Right atrium auricular region (tissue), 2 donors: Measurements from ENCODE around the gene SCGB1A1. TPM values are rescaled to one million over a fixed set of nuclear protein-coding genes. Genes with fewer than 3 reads are reported as not detected.

Experiments
- DNase-seq: peaks from one replicate; pipeline ENCODE4 v3.0.0-alpha.2; 2019; ENCODE audit warnings: low spot score
- H3K27ac ChIP-seq, 2 donors: fragments of 200-600 bp; sonication (generic); 1 replicate in 1 of 2; 2 replicates in 1 of 2; pipeline ENCODE4 v1.5.1; 2016 to 2019
- H3K27me3 ChIP-seq, 2 donors: fragments of 200-600 bp; sonication (generic); one replicate each; pipeline versions ENCODE4 v1.5.1 to v1.6.0; 2017 to 2019
- H3K36me3 ChIP-seq: fragments of 200-600 bp; sonication (generic); one replicate; pipeline ENCODE4 v1.5.1; 2016
- H3K4me1 ChIP-seq, 2 donors: fragments of 200-600 bp; sonication (generic); one replicate each; pipeline versions ENCODE4 v1.5.1 to v1.6.0; 2017 to 2019
- H3K4me3 ChIP-seq, 2 donors: fragments of 200-600 bp; sonication (generic); 1 replicate in 1 of 2; 2 replicates in 1 of 2; pipeline ENCODE4 v1.5.1; 2017 to 2019; ENCODE audit warnings: mild to moderate bottlenecking in 1 of 2, moderate library complexity in 1 of 2
- H3K9me3 ChIP-seq, 2 donors: fragments of 200-600 bp; sonication (generic); one replicate each; pipeline ENCODE4 v1.5.1; 2019
- CTCF ChIP-seq, 2 donors: fragments of 200-600 bp; sonication (generic); IDR thresholded peaks; one replicate each; pipeline ENCODE4 v1.5.1; 2019; ENCODE audit warnings: antibody characterized with exemption in 2 of 2
- total RNA-seq, 2 donors: library from RNA; depleted of rRNA; stranded (reverse); fragments of >200 nt; gene quantifications; one replicate each; pipeline ENCODE4 v1.1.0, GENCODE V29; 2016

Gene SCGB1A1
- total RNA-seq, 2 donors from 2014 or later: not detected

- H3K27ac ChIP-seq: no peak overlapping the region
- H3K27me3 ChIP-seq: no peaks in the 10 kb centered on the region
- no peaks in the 10 kb centered on the region for H3K4me1 ChIP-seq
- no peak overlapping the region for H3K4me3 ChIP-seq
- H3K36me3 ChIP-seq: no peaks in the 10 kb centered on the region
- no peak for DNase-seq
- H3K9me3 ChIP-seq: no peaks in the 10 kb centered on the region
- no peak for TF ChIP-seq CTCF (IDR thresholded peaks at IDR 0.05)
Measured at GRCh38 chr11:62471603-62472002, 52.8 kb downstream of the SCGB1A1 start.

GRCh38 chr11:62472063-62472884 lies 53.4 kb downstream of the SCGB1A1 start:
- H3K27ac ChIP-seq: no peak overlapping the region
- DNase-seq: no peak
- H3K4me3 ChIP-seq: no peak overlapping the region
- H3K36me3 ChIP-seq: no peaks in the 10 kb centered on the region
- H3K4me1 ChIP-seq: no peaks in the 10 kb centered on the region
- H3K9me3 ChIP-seq: no peaks in the 10 kb centered on the region
- H3K27me3 ChIP-seq: no peaks in the 10 kb centered on the region
- TF ChIP-seq CTCF (IDR thresholded peaks at IDR 0.05): no peak

Other genes with a start within 250 kb of the SCGB1A1 start
- not detected for gene SCGB1D1, start 228.8 kb upstream of the SCGB1A1 start, total RNA-seq
- not detected for gene SCGB2A1, start 210.4 kb upstream of the SCGB1A1 start, total RNA-seq
- not detected for gene SCGB1D2, start 176.8 kb upstream of the SCGB1A1 start, total RNA-seq
- gene SCGB2A2, start 148.9 kb upstream of the SCGB1A1 start, total RNA-seq: not detected
- not detected for gene SCGB1D4, start 120.0 kb upstream of the SCGB1A1 start, total RNA-seq
- 1 to 10 TPM in 1 of 2 donors, under 1 TPM in 1; 0.74 to 7.0 TPM for gene ASRGL1, start 81.6 kb upstream of the SCGB1A1 start, total RNA-seq
- 100 to 1,000 TPM; 270 to 441 TPM for gene AHNAK, start 127.8 kb downstream of the SCGB1A1 start, total RNA-seq
- gene EEF1G, start 154.9 kb downstream of the SCGB1A1 start, total RNA-seq: 1,000 to 10,000 TPM in 1 of 2 donors, 100 to 1,000 TPM in 1; 707 to 1,175 TPM
- 1 to 10 TPM; 5.4 to 5.7 TPM for gene TUT1, start 172.5 kb downstream of the SCGB1A1 start, total RNA-seq
- gene MTA2, start 182.8 kb downstream of the SCGB1A1 start, total RNA-seq: 10 to 100 TPM; 30.0 to 40.5 TPM
- 10 to 100 TPM; 15.8 to 21.3 TPM for gene EML3, start 193.7 kb downstream of the SCGB1A1 start, total RNA-seq
- gene ROM1, start 194.2 kb downstream of the SCGB1A1 start, total RNA-seq: 1 to 10 TPM; 3.2 to 5.3 TPM
- gene B3GAT3, start 203.0 kb downstream of the SCGB1A1 start, total RNA-seq: 10 to 100 TPM; 12.7 to 14.0 TPM
- 10 to 100 TPM; 71.8 to 78.0 TPM for gene GANAB, start 227.6 kb downstream of the SCGB1A1 start, total RNA-seq
- gene INTS5, start 234.3 kb downstream of the SCGB1A1 start, total RNA-seq: 10 to 100 TPM; 12.1 to 19.8 TPM
- 10 to 100 TPM; 40.1 to 44.0 TPM for gene C11orf98, start 246.2 kb downstream of the SCGB1A1 start, total RNA-seq
- 1 to 10 TPM in 1 of 2 donors, under 1 TPM in 1; 0.41 to 3.7 TPM for gene CSKMT, start 246.3 kb downstream of the SCGB1A1 start, total RNA-seq